GM21515 (cell line): ENCODE measurements around the gene UBE2B.

Experiments used
- ATAC-seq: cut with Tn5 transposase; IDR thresholded peaks from one replicate; pipeline ENCODE4 v1.9.1; 2021; ENCODE audit not compliant: unreplicated experiment

Gene UBE2B

DNA sequence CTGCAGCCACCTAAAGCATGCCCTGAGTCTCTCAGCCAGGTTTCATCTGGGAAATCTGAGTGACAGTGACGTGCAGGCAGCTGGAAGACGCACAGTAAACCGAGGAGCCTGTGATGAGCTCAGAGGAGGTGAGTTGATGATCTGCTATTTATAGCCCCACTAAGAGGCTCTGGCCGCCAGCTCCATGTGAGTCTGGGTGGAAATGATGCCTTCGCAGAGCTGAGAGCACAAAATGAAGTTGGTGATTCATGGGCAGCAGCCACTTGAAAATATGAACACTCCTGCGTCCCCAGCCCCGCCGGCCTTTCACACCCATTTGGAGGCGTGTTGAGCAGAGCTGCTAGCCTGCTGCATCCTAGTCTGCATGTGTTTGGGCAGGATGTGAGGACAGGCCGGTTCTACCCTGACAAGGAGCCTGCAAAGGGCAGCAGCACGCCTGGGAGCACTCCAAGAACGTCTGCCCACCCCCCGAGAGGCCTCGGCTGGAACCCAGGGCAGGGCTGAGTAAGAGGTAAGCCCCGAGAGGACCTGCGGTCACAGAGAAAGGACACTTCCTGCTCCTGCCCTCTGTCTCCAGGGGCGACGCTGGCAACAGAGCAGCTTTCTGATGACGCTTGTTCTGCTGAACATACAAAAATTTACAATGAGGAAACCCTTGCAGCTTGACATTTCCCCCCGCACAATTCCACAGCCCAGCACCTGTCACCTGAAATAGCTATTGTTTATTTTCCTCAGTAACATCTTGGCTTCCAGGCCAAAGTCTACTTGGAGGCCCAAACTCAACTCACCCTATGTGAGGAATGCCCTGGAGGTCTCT, 65.4 kb downstream of the UBE2B start:
- ATAC-seq = peak; percentile 77

DNA sequence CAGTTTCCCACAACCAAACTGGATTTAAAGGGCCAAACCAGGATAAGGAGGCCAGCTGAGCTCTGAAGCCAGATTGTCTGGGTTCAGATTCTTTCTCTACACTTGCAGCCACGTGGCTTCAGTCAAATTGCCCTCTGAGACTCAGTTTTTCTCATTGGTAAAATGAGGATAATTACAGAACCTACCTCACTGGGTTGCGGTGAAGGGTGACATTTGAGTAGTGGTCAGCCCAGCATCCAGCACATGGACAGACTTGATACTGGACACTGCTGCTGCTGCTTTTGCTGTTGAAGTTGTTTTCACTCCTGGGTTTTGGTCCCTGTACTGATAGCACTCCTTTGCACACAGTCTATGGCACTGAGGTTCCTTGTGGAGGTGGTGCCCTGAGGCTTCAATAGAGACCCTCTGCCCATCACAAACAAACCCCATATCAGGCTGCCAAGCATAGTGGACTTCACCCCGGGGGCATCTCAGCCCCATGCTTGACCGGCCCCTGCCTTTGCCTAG, 66.0 kb downstream of the UBE2B start:
- peak; percentile 12 for ATAC-seq

DNA sequence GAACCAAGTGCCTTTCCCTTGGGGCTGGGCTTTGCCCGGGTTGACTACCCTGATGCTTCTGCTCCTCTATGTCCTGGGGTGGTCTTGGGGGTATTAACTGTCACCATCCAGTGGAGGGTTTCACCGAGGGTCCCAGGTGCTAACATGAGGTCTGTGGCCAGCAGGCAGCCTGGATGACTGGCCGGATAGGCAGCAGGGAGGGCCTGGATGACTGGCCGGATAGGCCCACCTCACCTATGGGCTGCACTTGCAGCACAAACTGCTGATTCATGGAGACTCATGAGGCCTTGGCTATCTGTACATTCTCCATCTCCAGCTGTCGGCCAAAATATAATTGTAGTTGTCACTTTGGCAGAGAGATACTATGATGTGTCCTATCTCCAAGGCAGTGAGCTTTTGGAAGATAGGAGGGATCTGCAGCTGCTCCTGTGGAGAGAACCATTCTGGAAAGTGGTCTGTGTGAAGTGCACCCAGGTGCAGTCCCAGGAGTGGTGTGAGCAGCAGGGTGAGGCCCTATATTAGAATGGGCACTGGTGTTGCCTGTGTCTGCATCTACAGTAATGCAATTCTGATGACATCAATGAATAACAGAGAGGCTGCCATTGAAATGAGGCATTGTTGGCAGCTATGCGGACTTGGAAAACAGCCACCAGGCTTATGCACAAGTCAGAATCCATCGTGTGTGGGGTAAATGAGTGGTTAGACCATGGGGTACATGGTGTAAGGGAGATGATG, 66.6 kb downstream of the UBE2B start:
- no peak for ATAC-seq

DNA sequence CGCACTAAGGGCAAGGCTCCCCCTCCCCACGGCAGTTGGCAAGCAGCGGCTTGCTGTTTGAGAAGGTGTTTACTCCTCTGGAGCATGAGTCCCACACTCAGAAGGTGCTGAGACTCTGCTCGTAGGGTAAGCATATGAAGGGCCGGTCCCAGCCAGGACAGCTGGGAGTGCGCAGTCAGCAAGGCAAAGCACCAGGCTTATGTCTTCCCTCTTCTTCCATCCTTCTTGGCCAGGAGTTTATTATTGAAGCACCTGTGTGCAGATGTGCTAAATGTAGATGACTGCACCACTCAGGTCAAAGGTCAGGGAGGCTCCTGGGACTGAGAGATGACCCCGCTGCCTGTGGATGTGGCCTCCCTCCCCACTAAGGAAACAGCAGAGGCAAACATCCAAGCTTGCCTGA, 67.4 kb downstream of the UBE2B start:
- no peak for ATAC-seq

DNA sequence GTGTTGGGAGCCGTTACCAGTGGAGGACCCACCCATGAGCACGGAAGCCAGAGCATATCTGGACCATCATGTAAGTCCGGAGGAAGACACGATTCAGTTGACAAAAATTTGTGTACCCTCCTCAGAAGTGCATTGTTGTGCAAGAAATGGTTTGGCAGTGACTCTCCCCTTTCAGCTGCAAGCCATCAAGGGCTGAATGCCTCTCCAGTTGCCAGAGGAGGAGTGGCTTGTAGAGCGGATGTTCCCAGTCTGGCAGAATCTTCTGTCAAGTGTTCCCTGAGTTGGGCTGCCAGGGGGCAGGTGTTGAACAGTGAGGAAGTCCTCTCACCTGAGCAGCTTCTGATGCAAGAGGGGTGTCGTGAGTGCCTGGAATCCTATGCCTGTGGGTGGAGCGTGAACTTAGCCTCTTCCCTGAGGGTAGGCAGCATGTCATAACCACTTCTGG, 67.9 kb downstream of the UBE2B start:
- no peak for ATAC-seq

DNA sequence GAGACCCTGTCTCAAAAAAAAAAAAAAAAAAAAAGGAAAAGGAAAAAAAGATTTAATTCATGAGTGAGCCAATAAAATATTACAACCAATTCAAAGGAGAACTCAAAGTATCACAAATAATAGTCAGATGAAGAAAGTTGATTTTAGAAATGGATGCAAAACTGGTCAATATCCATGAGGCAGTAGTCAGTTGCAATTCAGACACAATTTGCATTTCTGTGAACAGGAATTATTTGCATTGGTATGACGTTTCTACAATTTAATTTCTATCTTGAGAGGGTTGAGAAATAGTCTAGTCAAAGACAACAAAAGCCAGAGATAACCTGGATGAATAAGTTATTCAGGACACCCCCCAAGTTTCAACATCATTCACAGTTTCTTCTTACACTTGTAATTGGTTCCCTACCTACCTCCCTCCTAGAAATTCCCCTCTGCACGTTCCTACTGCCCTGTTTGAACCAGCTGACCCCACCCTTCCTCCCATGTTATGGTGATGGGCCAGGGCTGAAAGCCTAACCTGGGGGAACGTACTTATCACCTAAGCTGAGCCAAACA, 68.9 kb downstream of the UBE2B start:
- ATAC-seq = no peak
